Suprapubic skin (tissue), 3 donors: ENCODE data around the gene DTNA.

Experiments
- CTCF ChIP-seq, 2 donors: fragments of 200-600 bp in 1 of 2; fragments of 450-650 bp in 1 of 2; sonication (generic) in 1 of 2; IDR thresholded peaks; one replicate each; pipeline ENCODE4 v1.5.1; 2016 to 2019; ENCODE audit warnings: antibody characterized with exemption in 2 of 2, mild to moderate bottlenecking in 1 of 2, moderate library complexity in 1 of 2
- POLR2A ChIP-seq, 2 donors: fragments of 450-650 bp; IDR thresholded peaks; one replicate each; pipeline ENCODE4 v1.6.1; 2017; ENCODE audit warnings: antibody characterized with exemption in 2 of 2, mild to moderate bottlenecking in 2 of 2, moderate library complexity in 2 of 2

DNA sequence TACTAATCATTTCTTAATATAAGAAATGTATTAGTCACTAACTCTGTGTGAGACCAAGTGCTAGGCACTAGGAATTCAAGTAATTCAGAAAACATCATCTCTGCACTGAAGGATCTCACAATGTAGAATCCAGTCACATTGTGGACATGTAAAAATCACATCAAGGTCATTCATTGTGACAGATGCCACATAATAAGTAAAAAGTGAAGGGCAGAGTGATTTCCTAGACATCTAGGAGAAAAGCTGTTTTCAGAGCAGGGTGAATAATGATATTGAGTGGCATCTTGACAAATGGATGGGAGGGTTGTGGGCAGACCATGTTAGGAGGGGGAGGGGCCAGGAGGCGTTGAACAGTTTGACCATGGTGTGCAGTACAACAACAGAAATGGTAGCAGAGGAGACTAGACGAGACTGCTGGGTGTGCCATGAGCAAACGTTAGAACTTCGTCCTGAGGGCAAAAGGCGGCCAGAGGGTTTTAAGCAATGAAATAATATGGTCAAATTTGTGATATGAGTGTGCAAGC, 93.8 kb downstream of the DTNA start:
- TF ChIP-seq CTCF (IDR thresholded peaks at IDR 0.05) (no peak), POLR2A (IDR thresholded peaks at IDR 0.05) (no peak)
